NCI-H1930 (cell line): ENCODE data around the gene GRHPR.

Experiments used
- DNase-seq, 2 experiments: peaks; one replicate each; lab custom pipeline; 2025; lab: John Stamatoyannopoulos, UW

Gene GRHPR

GRCh38 chr9:37480759-37481158 is 58.3 kb downstream of the GRHPR start:
- DNase-seq = no peak

- peak; percentile 93 to 94 for DNase-seq
Measured at GRCh38 chr9:37485389-37486255, 63.1 kb downstream of the GRHPR start, which contains the start of gene POLR1E. POLR1E (plus strand) TSS chr9:37485948; CDS start chr9:37486048, 100 bp downstream.

GRCh38 chr9:37486256-37486615 is 63.7 kb downstream of the GRHPR start:
- no peak for DNase-seq
